K562 (cell line): Measurements from ENCODE around the gene PTPN7. TPM values are rescaled to one million over a fixed set of nuclear protein-coding genes. Genes with fewer than 3 reads are reported as not detected.

ENCODE experiments used
- ATAC-seq: fragments of 200-7000 bp; cut with Tn5 transposase; 3 replicates; pipeline ENCODE4 v1.9.1; 2020; ENCODE audit warnings: moderate library complexity
- BruUV-seq: library from RNA; stranded (reverse); fragments of 400-500 nt; replicated peaks from 2 replicates; lab custom pipeline; 2021; lab: Mats Ljungman, UMichigan
- CTCF ChIA-PET: fragments of 300-600 bp; formaldehyde crosslinking; extraction: SDS; loops from one replicate; lab custom pipeline; 2021; ENCODE audit warnings: low intra/inter-chr PET ratio; lab: Yijun Ruan, JAX
- POLR2A ChIA-PET: fragments of 300-600, 350-650 bp; sonication (Branson Sonifier 250); formaldehyde crosslinking; extraction: SDS; loops from one replicate; lab custom pipeline; 2021; ENCODE audit warnings: antibody characterized with exemption, inconsistent platforms; lab: Yijun Ruan, JAX
- DNase-seq, 4 experiments: peaks; one replicate each; pipeline versions ENCODE4 v3.0.0 to v3.0.0-alpha.2; 2011 to 2018; ENCODE audit warnings: low spot score in 3 of 4, mixed read lengths in 3 of 4; ENCODE audit errors: extremely low read depth in 1 of 4
- FAIRE-seq: peaks from 2 replicates; lab custom pipeline; 2011; peaks lifted over from hg19 to GRCh38; lab: Jason Lieb, UNC
- H2AFZ ChIP-seq: 2 replicates; pipeline ENCODE4 v1.6.0; 2011; ENCODE audit warnings: low read depth, low read length, control low read depth, inconsistent platforms
- H3K27ac ChIP-seq: fragments of 200-600 bp; 3 replicates; pipeline ENCODE4 v1.8.0; 2011; ENCODE audit warnings: low read depth, mild to moderate bottlenecking, control low read depth, inconsistent platforms, low read length, moderate library complexity, mixed read lengths; ENCODE audit errors: extremely low read depth
- H3K27me3 ChIP-seq, 2 experiments: fragments of 300-600 bp in 1 of 2; 2 replicates in 1 of 2; 3 replicates in 1 of 2; pipeline versions ENCODE4 v1.6.0 to v1.8.0; 2011; ENCODE audit warnings: inconsistent platforms in 2 of 2, low read length in 2 of 2, mild to moderate bottlenecking in 1 of 2, mixed read lengths in 1 of 2, moderate library complexity in 1 of 2; ENCODE audit not compliant: control insufficient read depth in 2 of 2, insufficient read depth in 2 of 2
- H3K36me3 ChIP-seq: fragments of 300-600 bp; 3 replicates; pipeline ENCODE4 v1.8.0; 2011; ENCODE audit warnings: mild to moderate bottlenecking, low read length, inconsistent platforms; ENCODE audit not compliant: control insufficient read depth, insufficient read depth
- H3K4me1 ChIP-seq, 2 experiments: fragments of 200-600 bp in 1 of 2; replicated peaks in 1 of 2; 2 replicates in 1 of 2; 3 replicates in 1 of 2; pipeline versions ENCODE4 v1.5.1 to v1.8.0; 2011; ENCODE audit warnings: inconsistent platforms in 2 of 2, low read length in 2 of 2, mild to moderate bottlenecking in 1 of 2, mixed read lengths in 1 of 2, moderate library complexity in 1 of 2; ENCODE audit not compliant: control insufficient read depth in 2 of 2, insufficient read depth in 2 of 2
- H3K4me2 ChIP-seq: 2 replicates; pipeline ENCODE4 v1.6.1; 2011; ENCODE audit warnings: low read length, control low read depth, inconsistent platforms, mixed read lengths; ENCODE audit not compliant: insufficient read depth
- H3K4me3 ChIP-seq: fragments of 200-600 bp; sonication (generic), shearing (Covaris generic); 2 replicates; pipeline ENCODE4 v1.5.1; 2016; ENCODE audit warnings: control low read depth, inconsistent platforms
- H3K79me2 ChIP-seq: fragments of 200-600 bp; 3 replicates; pipeline ENCODE4 v1.8.0; 2011; ENCODE audit warnings: low read length, inconsistent platforms; ENCODE audit not compliant: control insufficient read depth, insufficient read depth
- H3K9ac ChIP-seq, 2 experiments: 2 replicates each; pipeline versions ENCODE4 v1.6.0 to v1.6.1; 2011; ENCODE audit warnings: low read depth in 2 of 2, low read length in 2 of 2, control low read depth in 1 of 2, inconsistent platforms in 1 of 2, mild to moderate bottlenecking in 1 of 2, mixed read lengths in 1 of 2; ENCODE audit not compliant: insufficient read depth in 1 of 2
- H3K9me1 ChIP-seq: one replicate; pipeline ENCODE4 v1.6.0; 2011; ENCODE audit warnings: inconsistent platforms, mild to moderate bottlenecking, low read length, moderate library complexity; ENCODE audit not compliant: control insufficient read depth, insufficient read depth
- H3K9me3 ChIP-seq: replicated peaks from 2 replicates; pipeline ENCODE4 v1.5.1; 2011; ENCODE audit warnings: low read depth, low read length, inconsistent platforms; ENCODE audit not compliant: control insufficient read depth, insufficient read depth
- H4K20me1 ChIP-seq: replicated peaks from 2 replicates; pipeline ENCODE4 v1.6.1; 2011; ENCODE audit warnings: low read length, inconsistent platforms, mixed read lengths; ENCODE audit not compliant: control insufficient read depth, insufficient read depth
- CBFA2T2 ChIP-seq: fragments of 450-650 bp; conservative IDR thresholded peaks from 2 replicates; pipeline ENCODE4 v1.6.1; 2017; ENCODE audit warnings: mild to moderate bottlenecking
- CBFA2T3 ChIP-seq: fragments of 450-650 bp; IDR thresholded peaks from 2 replicates; pipeline ENCODE4 v1.6.1; 2017
- HLTF ChIP-seq: fragments of 450-650 bp; IDR thresholded peaks from 2 replicates; pipeline ENCODE4 v1.6.1; 2016
- NFIC ChIP-seq: fragments of 450-650 bp; IDR thresholded peaks from 2 replicates; pipeline ENCODE4 v1.6.1; 2017; ENCODE audit warnings: mild to moderate bottlenecking, inconsistent platforms
- NRF1 ChIP-seq, 2 experiments: fragments of 450-650 bp; IDR thresholded peaks in 1 of 2; conservative IDR thresholded peaks in 1 of 2; 2 replicates each; pipeline ENCODE4 v1.6.1; 2014; ENCODE audit warnings: mild to moderate bottlenecking in 2 of 2
- SRSF1 ChIP-seq: fragments of 200-400 bp; formaldehyde crosslinking; IDR thresholded peaks from 2 replicates; pipeline ENCODE4 v1.6.1; 2017; ENCODE audit warnings: mild to moderate bottlenecking, low read depth, low read length, moderate library complexity
- STAT5A ChIP-seq: IDR thresholded peaks from 2 replicates; pipeline ENCODE4 v1.6.1; 2012; ENCODE audit warnings: low read length, inconsistent platforms, borderline replicate concordance
- TRIM24 ChIP-seq, 2 experiments: fragments of 450-650 bp; IDR thresholded peaks; 2 replicates each; pipeline ENCODE4 v1.6.1; 2016
- ZNF668 ChIP-seq: fragments of 250-450 bp; sonication (Bioruptor Pico); IDR thresholded peaks from 2 replicates; pipeline ENCODE4 v1.8.0; 2022; ENCODE audit warnings: mild to moderate bottlenecking, inconsistent platforms
- WGBS: fragments of 100-300 bp; shearing (Covaris generic); methylation state at CpG from one replicate; pipeline ENCODE4 v1.1.6; 2016; ENCODE audit warnings: low coverage, mixed read lengths; ENCODE audit not compliant: insufficient coverage; ENCODE audit errors: missing lambda C conversion rate; 5-methylcytosine and 5-hydroxymethylcytosine counted together
- in situ Hi-C: fragments of 300-500 bp; cut with MboI; formaldehyde crosslinking; loops from 4 replicates; pipeline ENCODE4 v1.15.0; 2018; ENCODE audit warnings: inconsistent platforms, mixed read lengths
- intact Hi-C: fragments of 100-400 bp; cut with micrococcal nuclease; formaldehyde crosslinking; loops from 2 replicates; pipeline ENCODE4 v1.14.2; 2022
- polyA plus RNA-seq, 8 experiments: library from polyadenylated mRNA; depleted of rRNA in 4 of 8; stranded (reverse) in 5 of 8; unstranded in 3 of 8; fragments of >200 nt; fragmentation: Nextera tagmentation in 2 of 8; fragmentation: Illumina TruSeq in 1 of 8; extraction: Ambion mirVana in 2 of 8; extraction: Trizol in 1 of 8; gene quantifications; 2 replicates each; pipeline versions ENCODE4 v1.2.1 to v1.2.3, GENCODE V29; 2011 to 2014; ENCODE audit warnings: inconsistent platforms in 1 of 8, missing spikeins in 1 of 8
- total RNA-seq, 7 experiments: library from RNA; depleted of rRNA in 6 of 7; stranded (reverse); fragments of >200 nt in 6 of 7; fragmentation: Illumina TruSeq in 2 of 7; extraction: Trizol in 2 of 7; gene quantifications; 2 replicates each; pipeline versions ENCODE4 v1.2.1 to v1.2.3, GENCODE V29; 2011 to 2021; ENCODE audit warnings: low replicate concordance in 1 of 7
- TF ChIP-seq, protein P1 (sequence below): sonication (generic); formaldehyde crosslinking; IDR thresholded peaks from 2 replicates; pipeline ENCODE4 v1.8.1; 2023; ENCODE audit warnings: mild to moderate bottlenecking, missing genetic modification reagents
- TF ChIP-seq, protein P2 (sequence below): IDR thresholded peaks from 3 replicates; pipeline ENCODE4 v1.6.1; 2011; ENCODE audit warnings: borderline replicate concordance, mild to moderate bottlenecking; ENCODE audit not compliant: insufficient read length, insufficient read depth
- TF ChIP-seq, protein P3 (sequence below): fragments of 450-650 bp; formaldehyde crosslinking; IDR thresholded peaks from 2 replicates; pipeline ENCODE4 v1.4.0; 2022; ENCODE audit warnings: mild to moderate bottlenecking, moderate library complexity
- TF ChIP-seq, protein P4 (sequence below): IDR thresholded peaks from 3 replicates; pipeline ENCODE4 v1.6.1; 2011; ENCODE audit warnings: borderline replicate concordance, mild to moderate bottlenecking, moderate library complexity; ENCODE audit not compliant: insufficient read length; ENCODE audit errors: extremely low read depth

Gene PTPN7
- total and polyA plus RNA-seq, 9 of the 15 experiments (the other 6 are each of a cell fraction or from before 2014, with no cell fraction given) = 18.7 to 144 (median 120) TPM

DNA sequence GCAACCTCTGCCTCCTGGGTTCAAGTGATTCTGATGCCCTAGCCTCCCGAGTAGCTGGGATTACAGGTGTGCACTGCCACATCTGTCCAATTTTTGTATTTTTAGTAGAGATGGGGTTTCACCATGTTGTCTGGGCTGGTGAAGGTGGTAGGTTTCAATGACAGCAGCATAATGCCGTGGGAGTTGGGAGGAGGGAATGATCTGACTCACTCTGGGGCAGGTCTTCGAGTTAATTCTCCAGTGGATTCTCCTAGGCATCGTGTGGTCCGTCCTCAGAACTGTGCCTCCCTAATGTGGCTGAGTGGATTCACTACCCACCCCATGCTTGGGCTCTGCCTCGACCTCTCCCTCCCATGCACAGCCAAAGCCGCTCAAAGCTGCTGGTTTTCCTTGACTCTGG lies 39.4 kb downstream of the PTPN7 start (continued):
- TF ChIP-seq, protein P1, sequence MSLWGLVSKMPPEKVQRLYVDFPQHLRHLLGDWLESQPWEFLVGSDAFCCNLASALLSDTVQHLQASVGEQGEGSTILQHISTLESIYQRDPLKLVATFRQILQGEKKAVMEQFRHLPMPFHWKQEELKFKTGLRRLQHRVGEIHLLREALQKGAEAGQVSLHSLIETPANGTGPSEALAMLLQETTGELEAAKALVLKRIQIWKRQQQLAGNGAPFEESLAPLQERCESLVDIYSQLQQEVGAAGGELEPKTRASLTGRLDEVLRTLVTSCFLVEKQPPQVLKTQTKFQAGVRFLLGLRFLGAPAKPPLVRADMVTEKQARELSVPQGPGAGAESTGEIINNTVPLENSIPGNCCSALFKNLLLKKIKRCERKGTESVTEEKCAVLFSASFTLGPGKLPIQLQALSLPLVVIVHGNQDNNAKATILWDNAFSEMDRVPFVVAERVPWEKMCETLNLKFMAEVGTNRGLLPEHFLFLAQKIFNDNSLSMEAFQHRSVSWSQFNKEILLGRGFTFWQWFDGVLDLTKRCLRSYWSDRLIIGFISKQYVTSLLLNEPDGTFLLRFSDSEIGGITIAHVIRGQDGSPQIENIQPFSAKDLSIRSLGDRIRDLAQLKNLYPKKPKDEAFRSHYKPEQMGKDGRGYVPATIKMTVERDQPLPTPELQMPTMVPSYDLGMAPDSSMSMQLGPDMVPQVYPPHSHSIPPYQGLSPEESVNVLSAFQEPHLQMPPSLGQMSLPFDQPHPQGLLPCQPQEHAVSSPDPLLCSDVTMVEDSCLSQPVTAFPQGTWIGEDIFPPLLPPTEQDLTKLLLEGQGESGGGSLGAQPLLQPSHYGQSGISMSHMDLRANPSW = no peak
- no peak for TF ChIP-seq SRSF1
- TF ChIP-seq, protein P2, sequence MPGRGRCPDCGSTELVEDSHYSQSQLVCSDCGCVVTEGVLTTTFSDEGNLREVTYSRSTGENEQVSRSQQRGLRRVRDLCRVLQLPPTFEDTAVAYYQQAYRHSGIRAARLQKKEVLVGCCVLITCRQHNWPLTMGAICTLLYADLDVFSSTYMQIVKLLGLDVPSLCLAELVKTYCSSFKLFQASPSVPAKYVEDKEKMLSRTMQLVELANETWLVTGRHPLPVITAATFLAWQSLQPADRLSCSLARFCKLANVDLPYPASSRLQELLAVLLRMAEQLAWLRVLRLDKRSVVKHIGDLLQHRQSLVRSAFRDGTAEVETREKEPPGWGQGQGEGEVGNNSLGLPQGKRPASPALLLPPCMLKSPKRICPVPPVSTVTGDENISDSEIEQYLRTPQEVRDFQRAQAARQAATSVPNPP = no peak
- TF ChIP-seq STAT5A = no peak

DNA sequence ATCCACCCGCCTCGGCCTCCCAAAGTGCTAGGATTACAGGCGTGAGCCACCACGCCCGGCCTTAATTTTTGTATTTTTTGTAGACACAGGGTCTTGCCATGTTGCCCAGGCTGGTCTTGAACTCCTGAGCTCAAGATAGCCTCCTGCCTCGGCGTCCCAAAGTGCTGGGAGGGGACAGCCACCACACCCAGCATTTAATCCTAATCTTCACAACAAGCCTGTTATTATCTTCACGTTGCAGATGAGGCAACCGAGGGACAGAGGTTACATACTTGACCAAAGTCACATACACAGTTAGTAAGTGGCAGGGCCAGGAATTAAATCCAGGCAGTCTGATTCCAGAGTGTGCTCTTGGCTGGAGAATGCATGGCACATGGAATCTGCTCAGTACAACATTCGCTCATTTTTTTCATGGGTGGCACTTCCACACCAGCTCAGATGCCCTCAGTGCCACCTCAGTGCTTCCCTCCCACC lies 42.5 kb downstream of the PTPN7 start:
- Histone ChIP-seq H3K9ac (peak overlapping the region in 1 of 2 experiments; percentile 21; a peak in 1 of 4 replicates), H3K4me2 (peak overlapping the region; percentile 28), H2AFZ (no peak overlapping the region), H3K4me1 (peaks cover 9 to 14% of the 10 kb centered on the region in 2 experiments; a peak in 4 of 5 replicates), H3K9me1 (no peaks in the 10 kb centered on the region), H3K4me3 (no peak overlapping the region), H4K20me1 (peaks cover 12% of the 10 kb centered on the region; the same call in 1 of the 2 replicates), H3K36me3 (no peaks in the 10 kb centered on the region), H3K9me3 (no peaks in the 10 kb centered on the region), H3K27me3 (peaks cover 16 to 33% of the 10 kb centered on the region in 2 experiments), H3K79me2 (no peaks in the 10 kb centered on the region), H3K27ac (no peak overlapping the region; the same call in 2 of the 3 replicates)
- ATAC-seq (peak; percentile 75), FAIRE-seq (peak; percentile 90), DNase-seq (peak in 2 of 4 experiments; percentile 79 to 87)
- intact Hi-C loops (loop anchor here (5.0 kb wide), 1 partner anchor 236 kb away; no protein-coding TSS in a partner anchor), in situ Hi-C loops (no loop called here)
- ChIA-PET POLR2A (interaction anchor here (0.5 to 1.8 kb wide), 13 partner anchors 11 to 1188 kb away, joined by 3 to 10 read pairs (median 3); no protein-coding TSS in a partner anchor), CTCF (interaction anchor here (0.7 to 3.8 kb wide), 7 partner anchors 101 to 588 kb away, joined by 3 to 66 read pairs (median 15); partner anchors contain the start of gene ELF3)
- BruUV-seq = no TSS peak
- 3% methylated on average over 10 of the region's 10 CpGs for WGBS
- TF ChIP-seq NRF1 (conservative IDR thresholded peaks at IDR 0.05 in 1 of 2, IDR thresholded peaks at IDR 0.05 in 1 of 2) (peak; percentile 34 to 38; a peak in 2 of 4 replicates), CBFA2T2 (peak; percentile 91), HLTF (0 out of 2 replicates have a peak, but pooled peaks have one; percentile 51), CBFA2T3 (peak; percentile 95), NFIC (peak; percentile 68), ZNF668 (no peak), TRIM24 (IDR thresholded peaks at IDR 0.05) (peak; percentile 85 to 90), STAT5A (peak; percentile 66)
- TF ChIP-seq, protein P3, sequence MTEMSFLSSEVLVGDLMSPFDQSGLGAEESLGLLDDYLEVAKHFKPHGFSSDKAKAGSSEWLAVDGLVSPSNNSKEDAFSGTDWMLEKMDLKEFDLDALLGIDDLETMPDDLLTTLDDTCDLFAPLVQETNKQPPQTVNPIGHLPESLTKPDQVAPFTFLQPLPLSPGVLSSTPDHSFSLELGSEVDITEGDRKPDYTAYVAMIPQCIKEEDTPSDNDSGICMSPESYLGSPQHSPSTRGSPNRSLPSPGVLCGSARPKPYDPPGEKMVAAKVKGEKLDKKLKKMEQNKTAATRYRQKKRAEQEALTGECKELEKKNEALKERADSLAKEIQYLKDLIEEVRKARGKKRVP (CRISPR knock-in tag) = peak; percentile 88
- TF ChIP-seq, protein P4, sequence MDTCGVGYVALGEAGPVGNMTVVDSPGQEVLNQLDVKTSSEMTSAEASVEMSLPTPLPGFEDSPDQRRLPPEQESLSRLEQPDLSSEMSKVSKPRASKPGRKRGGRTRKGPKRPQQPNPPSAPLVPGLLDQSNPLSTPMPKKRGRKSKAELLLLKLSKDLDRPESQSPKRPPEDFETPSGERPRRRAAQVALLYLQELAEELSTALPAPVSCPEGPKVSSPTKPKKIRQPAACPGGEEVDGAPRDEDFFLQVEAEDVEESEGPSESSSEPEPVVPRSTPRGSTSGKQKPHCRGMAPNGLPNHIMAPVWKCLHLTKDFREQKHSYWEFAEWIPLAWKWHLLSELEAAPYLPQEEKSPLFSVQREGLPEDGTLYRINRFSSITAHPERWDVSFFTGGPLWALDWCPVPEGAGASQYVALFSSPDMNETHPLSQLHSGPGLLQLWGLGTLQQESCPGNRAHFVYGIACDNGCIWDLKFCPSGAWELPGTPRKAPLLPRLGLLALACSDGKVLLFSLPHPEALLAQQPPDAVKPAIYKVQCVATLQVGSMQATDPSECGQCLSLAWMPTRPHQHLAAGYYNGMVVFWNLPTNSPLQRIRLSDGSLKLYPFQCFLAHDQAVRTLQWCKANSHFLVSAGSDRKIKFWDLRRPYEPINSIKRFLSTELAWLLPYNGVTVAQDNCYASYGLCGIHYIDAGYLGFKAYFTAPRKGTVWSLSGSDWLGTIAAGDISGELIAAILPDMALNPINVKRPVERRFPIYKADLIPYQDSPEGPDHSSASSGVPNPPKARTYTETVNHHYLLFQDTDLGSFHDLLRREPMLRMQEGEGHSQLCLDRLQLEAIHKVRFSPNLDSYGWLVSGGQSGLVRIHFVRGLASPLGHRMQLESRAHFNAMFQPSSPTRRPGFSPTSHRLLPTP = peak; percentile 66
